K562 (cell line): Measurements from ENCODE around the gene ASPRV1. TPM values are rescaled to one million over a fixed set of nuclear protein-coding genes. Genes with fewer than 3 reads are reported as not detected.

Experiments used
- ATF2 ChIP-seq: sonication (generic); formaldehyde crosslinking; IDR thresholded peaks from 2 replicates; pipeline ENCODE4 v1.8.1; 2022; ENCODE audit warnings: missing genetic modification reagents
- BRF1 ChIP-seq: IDR thresholded peaks from 3 replicates; pipeline ENCODE4 v1.6.1; 2011; ENCODE audit warnings: borderline replicate concordance, mild to moderate bottlenecking; ENCODE audit not compliant: insufficient read length; ENCODE audit errors: extremely low read depth
- DIDO1 ChIP-seq: fragments of 450-650 bp; IDR thresholded peaks from 2 replicates; pipeline ENCODE4 v1.6.1; 2016; ENCODE audit warnings: low read depth, missing biosample characterization, missing genetic modification characterization
- ILK ChIP-seq: fragments of 450-650 bp; IDR thresholded peaks from 2 replicates; pipeline ENCODE4 v1.6.1; 2016; ENCODE audit warnings: missing genetic modification characterization, low read depth, mild to moderate bottlenecking, missing compliant biosample characterization, moderate library complexity, borderline replicate concordance
- MAX ChIP-seq: sonication (generic); formaldehyde crosslinking; IDR thresholded peaks from 2 replicates; pipeline ENCODE4 v1.9.0; 2022; ENCODE audit warnings: mild to moderate bottlenecking, missing genetic modification reagents
- MTA3 ChIP-seq: fragments of 450-650 bp; formaldehyde crosslinking; IDR thresholded peaks from 2 replicates; pipeline ENCODE4 v1.6.1; 2017; ENCODE audit warnings: mild to moderate bottlenecking, borderline replicate concordance
- NCOA4 ChIP-seq: fragments of 450-650 bp; IDR thresholded peaks from 2 replicates; pipeline ENCODE4 v1.6.1; 2018; ENCODE audit warnings: mild to moderate bottlenecking; ENCODE audit not compliant: partially characterized antibody
- NFATC3 ChIP-seq: fragments of 450-650 bp; IDR thresholded peaks from 2 replicates; pipeline ENCODE4 v1.6.1; 2017; ENCODE audit warnings: mild to moderate bottlenecking
- NR2C2 ChIP-seq, 2 experiments: fragments of 200-800 bp in 1 of 2; sonication (Bioruptor generic) in 1 of 2; sonication (generic) in 1 of 2; formaldehyde crosslinking in 1 of 2; IDR thresholded peaks; 2 replicates each; pipeline versions ENCODE4 v1.6.1 to v1.8.0; 2016 to 2022; ENCODE audit warnings: mild to moderate bottlenecking in 1 of 2, missing compliant biosample characterization in 1 of 2, missing genetic modification characterization in 1 of 2, missing genetic modification reagents in 1 of 2
- PRMT5 ChIP-seq: sonication (generic); formaldehyde crosslinking; IDR thresholded peaks from 2 replicates; pipeline ENCODE4 v1.5.0; 2020; ENCODE audit warnings: missing genetic modification reagents
- RNF2 ChIP-seq: sonication (generic); IDR thresholded peaks from 2 replicates; pipeline ENCODE4 v1.6.1; 2016
- SETDB1 ChIP-seq: IDR thresholded peaks from one replicate; pipeline ENCODE4 v1.6.1; 2012; ENCODE audit warnings: low read length, control low read depth, inconsistent platforms
- SMARCB1 ChIP-seq: IDR thresholded peaks from 2 replicates; pipeline ENCODE4 v1.6.1; 2011; ENCODE audit warnings: improper control_type of control experiment, low read depth; ENCODE audit not compliant: insufficient read length
- TAF15 ChIP-seq: fragments of 200-400 bp; formaldehyde crosslinking; IDR thresholded peaks from 2 replicates; pipeline ENCODE4 v1.6.1; 2017; ENCODE audit warnings: mild to moderate bottlenecking, low read depth, low read length, moderate library complexity
- XRCC3 ChIP-seq: fragments of 450-650 bp; IDR thresholded peaks from 2 replicates; pipeline ENCODE4 v1.6.1; 2017; ENCODE audit warnings: mild to moderate bottlenecking, moderate library complexity
- ZNF174 ChIP-seq: fragments of 250-450 bp; sonication (Bioruptor Pico); IDR thresholded peaks from 2 replicates; pipeline ENCODE4 v1.4.0; 2020; ENCODE audit warnings: mild to moderate bottlenecking
- ZNF184 ChIP-seq: sonication (generic); formaldehyde crosslinking; IDR thresholded peaks from 2 replicates; pipeline ENCODE4 v1.5.0; 2020; ENCODE audit warnings: missing genetic modification reagents
- ZNF274 ChIP-seq: IDR thresholded peaks from 2 replicates; pipeline ENCODE4 v1.6.1; 2011; ENCODE audit warnings: low read depth, mild to moderate bottlenecking, low read length, moderate library complexity, borderline replicate concordance
- ZNF507 ChIP-seq: conservative IDR thresholded peaks from 2 replicates; pipeline ENCODE4 v1.6.1; 2017; ENCODE audit warnings: missing genetic modification characterization, missing compliant biosample characterization
- ZNF717 ChIP-seq: fragments of 250-450 bp; sonication (Bioruptor Pico); IDR thresholded peaks from 2 replicates; pipeline ENCODE4 v1.5.0; 2021
- polyA plus RNA-seq, 8 experiments: library from polyadenylated mRNA; depleted of rRNA in 4 of 8; stranded (reverse) in 5 of 8; unstranded in 3 of 8; fragments of >200 nt; fragmentation: Nextera tagmentation in 2 of 8; fragmentation: Illumina TruSeq in 1 of 8; extraction: Ambion mirVana in 2 of 8; extraction: Trizol in 1 of 8; gene quantifications; 2 replicates each; pipeline versions ENCODE4 v1.2.1 to v1.2.3, GENCODE V29; 2011 to 2014; ENCODE audit warnings: inconsistent platforms in 1 of 8, missing spikeins in 1 of 8
- total RNA-seq, 7 experiments: library from RNA; depleted of rRNA in 6 of 7; stranded (reverse); fragments of >200 nt in 6 of 7; fragmentation: Illumina TruSeq in 2 of 7; extraction: Trizol in 2 of 7; gene quantifications; 2 replicates each; pipeline versions ENCODE4 v1.2.1 to v1.2.3, GENCODE V29; 2011 to 2021; ENCODE audit warnings: low replicate concordance in 1 of 7
- TF ChIP-seq, protein P1 (sequence below): fragments of 200-800 bp; sonication (Bioruptor generic); IDR thresholded peaks from 2 replicates; pipeline ENCODE4 v1.6.1; 2017; ENCODE audit warnings: missing genetic modification characterization, missing compliant biosample characterization
- TF ChIP-seq, protein P2 (sequence below): fragments of 450-650 bp; IDR thresholded peaks from one replicate; pipeline ENCODE4 v1.6.1; 2018; ENCODE audit warnings: mild to moderate bottlenecking, moderate library complexity; ENCODE audit not compliant: partially characterized antibody

The ASPRV1 gene
- total and polyA plus RNA-seq, 9 of the 15 experiments (the other 6 are each of a cell fraction or from before 2014, with no cell fraction given): 0.17 to 0.72 (median 0.47) TPM; not detected in 1

GRCh38 chr2:69946351-69947324 is 14.8 kb downstream of the ASPRV1 start (continued):
- TF ChIP-seq ZNF717 (CRISPR knock-in tag) (no peak), ZNF184 (CRISPR knock-in tag) (no peak), TAF15 (no peak), DIDO1 (tag) (no peak), PRMT5 (no peak), ILK (tag) (no peak), SMARCB1 (no peak), ATF2 (CRISPR knock-in tag) (no peak), SETDB1 (no peak), XRCC3 (no peak), MAX (no peak), RNF2 (0 out of 2 replicates have a peak, but pooled peaks have one; percentile 19), ZNF174 (CRISPR knock-in tag) (no peak), NR2C2 (CRISPR knock-in tag; IDR thresholded peaks at IDR 0.05) (no peak), NR2C2 (tag; IDR thresholded peaks at IDR 0.05) (peak; percentile 51; the same call in 1 of the 2 replicates), NCOA4 (no peak), NFATC3 (no peak), ZNF507 (tag) (no peak), MTA3 (no peak), BRF1 (no peak), ZNF274 (no peak)
- TF ChIP-seq, protein P1, sequence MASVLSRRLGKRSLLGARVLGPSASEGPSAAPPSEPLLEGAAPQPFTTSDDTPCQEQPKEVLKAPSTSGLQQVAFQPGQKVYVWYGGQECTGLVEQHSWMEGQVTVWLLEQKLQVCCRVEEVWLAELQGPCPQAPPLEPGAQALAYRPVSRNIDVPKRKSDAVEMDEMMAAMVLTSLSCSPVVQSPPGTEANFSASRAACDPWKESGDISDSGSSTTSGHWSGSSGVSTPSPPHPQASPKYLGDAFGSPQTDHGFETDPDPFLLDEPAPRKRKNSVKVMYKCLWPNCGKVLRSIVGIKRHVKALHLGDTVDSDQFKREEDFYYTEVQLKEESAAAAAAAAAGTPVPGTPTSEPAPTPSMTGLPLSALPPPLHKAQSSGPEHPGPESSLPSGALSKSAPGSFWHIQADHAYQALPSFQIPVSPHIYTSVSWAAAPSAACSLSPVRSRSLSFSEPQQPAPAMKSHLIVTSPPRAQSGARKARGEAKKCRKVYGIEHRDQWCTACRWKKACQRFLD (CRISPR knock-in tag): peak; percentile 78; the same call in 1 of the 2 replicates
- TF ChIP-seq, protein P2, sequence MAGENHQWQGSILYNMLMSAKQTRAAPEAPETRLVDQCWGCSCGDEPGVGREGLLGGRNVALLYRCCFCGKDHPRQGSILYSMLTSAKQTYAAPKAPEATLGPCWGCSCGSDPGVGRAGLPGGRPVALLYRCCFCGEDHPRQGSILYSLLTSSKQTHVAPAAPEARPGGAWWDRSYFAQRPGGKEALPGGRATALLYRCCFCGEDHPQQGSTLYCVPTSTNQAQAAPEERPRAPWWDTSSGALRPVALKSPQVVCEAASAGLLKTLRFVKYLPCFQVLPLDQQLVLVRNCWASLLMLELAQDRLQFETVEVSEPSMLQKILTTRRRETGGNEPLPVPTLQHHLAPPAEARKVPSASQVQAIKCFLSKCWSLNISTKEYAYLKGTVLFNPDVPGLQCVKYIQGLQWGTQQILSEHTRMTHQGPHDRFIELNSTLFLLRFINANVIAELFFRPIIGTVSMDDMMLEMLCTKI: no peak
